Breast epithelium (tissue), 3 donors: Measurements from ENCODE around the gene ATF2.

ENCODE experiments used
- POLR2AphosphoS5 ChIP-seq, 3 donors: sonication (generic); formaldehyde crosslinking; IDR thresholded peaks; one replicate each; pipeline ENCODE4 v1.6.1; 2017; ENCODE audit warnings: antibody characterized with exemption in 3 of 3
- TF ChIP-seq, protein P1 (sequence below), 3 donors: fragments of 450-650 bp; IDR thresholded peaks; one replicate each; pipeline ENCODE4 v1.5.1; 2016 to 2017; ENCODE audit warnings: antibody characterized with exemption in 3 of 3, mild to moderate bottlenecking in 3 of 3, moderate library complexity in 3 of 3

DNA sequence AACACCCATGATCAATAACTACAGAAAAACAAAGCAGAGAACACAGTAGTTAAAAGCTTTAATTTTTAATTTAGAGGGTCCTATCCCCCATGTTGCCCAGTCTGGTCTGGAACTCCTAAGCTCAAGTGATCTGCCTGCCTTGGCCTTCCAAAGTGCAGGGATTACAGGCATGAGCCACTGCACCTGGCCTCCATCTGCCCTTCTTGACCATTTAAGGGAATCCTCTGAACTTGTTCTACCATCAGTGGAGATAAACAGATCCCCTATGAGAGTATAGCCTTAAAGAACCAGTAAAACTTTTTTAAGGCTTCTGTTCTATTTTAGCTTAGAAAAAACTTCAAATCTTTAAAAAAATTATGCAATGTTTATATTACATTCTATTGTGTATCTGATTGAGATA is 27.0 kb upstream of the ATF2 start:
- no peak for TF ChIP-seq POLR2AphosphoS5 (IDR thresholded peaks at IDR 0.05)
- TF ChIP-seq, protein P1, sequence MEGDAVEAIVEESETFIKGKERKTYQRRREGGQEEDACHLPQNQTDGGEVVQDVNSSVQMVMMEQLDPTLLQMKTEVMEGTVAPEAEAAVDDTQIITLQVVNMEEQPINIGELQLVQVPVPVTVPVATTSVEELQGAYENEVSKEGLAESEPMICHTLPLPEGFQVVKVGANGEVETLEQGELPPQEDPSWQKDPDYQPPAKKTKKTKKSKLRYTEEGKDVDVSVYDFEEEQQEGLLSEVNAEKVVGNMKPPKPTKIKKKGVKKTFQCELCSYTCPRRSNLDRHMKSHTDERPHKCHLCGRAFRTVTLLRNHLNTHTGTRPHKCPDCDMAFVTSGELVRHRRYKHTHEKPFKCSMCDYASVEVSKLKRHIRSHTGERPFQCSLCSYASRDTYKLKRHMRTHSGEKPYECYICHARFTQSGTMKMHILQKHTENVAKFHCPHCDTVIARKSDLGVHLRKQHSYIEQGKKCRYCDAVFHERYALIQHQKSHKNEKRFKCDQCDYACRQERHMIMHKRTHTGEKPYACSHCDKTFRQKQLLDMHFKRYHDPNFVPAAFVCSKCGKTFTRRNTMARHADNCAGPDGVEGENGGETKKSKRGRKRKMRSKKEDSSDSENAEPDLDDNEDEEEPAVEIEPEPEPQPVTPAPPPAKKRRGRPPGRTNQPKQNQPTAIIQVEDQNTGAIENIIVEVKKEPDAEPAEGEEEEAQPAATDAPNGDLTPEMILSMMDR (IDR thresholded peaks at IDR 0.05) = no peak
